ENCODE data around the gene GSC2. TPM values are rescaled to one million over a fixed set of nuclear protein-coding genes. Genes with fewer than 3 reads are reported as not detected.

The GSC2 gene
- total and polyA plus RNA-seq, 2 of the 8 experiments (the other 6 are each of a cell fraction or from before 2014, with no cell fraction given) = 0.17 to 0.48 TPM

- 94% methylated on average over 8 of the region's 8 CpGs; no CpG with 5 or more reads in 1 of the 2 experiments for WGBS, 2 experiments (ENCODE audit: extremely low coverage in 1 of 2, insufficient coverage in 1 of 2, insufficient read length in 1 of 2, insufficient replicate concordance in 2 of 2, low coverage in 1 of 2, low lambda C conversion rate in 2 of 2, missing lambda C conversion rate in 1 of 2)
- no peak overlapping the region for H2BK5ac ChIP-seq (ENCODE audit: low read depth, low read length)
- TF ChIP-seq MAX (IDR thresholded peaks at IDR 0.05) (no peak), TAF1 (IDR thresholded peaks at IDR 0.05; ENCODE audit: low read depth, low read length) (no peak), RBBP5 (IDR thresholded peaks at IDR 0.05; ENCODE audit: borderline replicate concordance, low read depth, low read length) (no peak), CBX5 (IDR thresholded peaks at IDR 0.05; ENCODE audit: low read depth, low read length) (no peak), ATF3 (IDR thresholded peaks at IDR 0.05; ENCODE audit: insufficient read depth, low read depth, low read length) (no peak), BCL11A (IDR thresholded peaks at IDR 0.05; ENCODE audit: low read depth in 2 of 2, low read length in 2 of 2) (no peak)
These were observed 44.6 kb downstream of the GSC2 start for GRCh38 chr22:19105456-19105855.

More at GRCh38 chr22:19105456-19105855, 44.6 kb downstream of the GSC2 start:
- Histone ChIP-seq H4K20me1 (replicated peaks in 1 of 2; ENCODE audit: control insufficient read depth in 1 of 2, insufficient read depth in 2 of 2, low read length in 2 of 2) (peaks cover 22 to 38% of the 10 kb centered on the region in 2 experiments), H3K4me1 (replicated peaks in 1 of 4; ENCODE audit: control insufficient read depth in 3 of 4, insufficient read depth in 4 of 4, low read length in 3 of 4) (peaks cover 2 to 8% (median 5%) of the 10 kb centered on the region in 4 experiments; a peak in 6 of 7 replicates), H3K27me3 (replicated peaks in 1 of 4; ENCODE audit: control insufficient read depth in 3 of 4, extremely low read depth in 1 of 4, insufficient read depth in 3 of 4, low read length in 3 of 4) (no peaks in the 10 kb centered on the region; a peak in 1 of 7 replicates), H4K8ac (ENCODE audit: extremely low read depth, insufficient read depth, low read length) (no peak overlapping the region), H3K79me2 (ENCODE audit: control insufficient read depth in 1 of 2, insufficient read depth in 2 of 2, low read length in 2 of 2) (peaks cover 26 to 89% of the 10 kb centered on the region in 2 experiments), H3K4me3 (ENCODE audit: extremely low read depth in 1 of 4, insufficient read depth in 2 of 4, low read depth in 3 of 4, low read length in 4 of 4) (no peak overlapping the region), H3K14ac (ENCODE audit: insufficient read length) (no peak overlapping the region), H3K4ac (replicated peaks; ENCODE audit: insufficient read length, low read depth, low read length) (no peak overlapping the region), H3K4me2 (ENCODE audit: insufficient read depth in 1 of 2, low read depth in 2 of 2, low read length in 2 of 2) (no peak overlapping the region), H2BK120ac (replicated peaks; ENCODE audit: low read depth, low read length) (no peak overlapping the region), H3K36me3 (ENCODE audit: control insufficient read depth in 2 of 4, insufficient read depth in 4 of 4, low read length in 3 of 4) (no peaks in the 10 kb centered on the region), H4K5ac (ENCODE audit: insufficient read length, low read depth, low read length) (no peak overlapping the region), H2AFZ (ENCODE audit: low read length) (no peak overlapping the region), H3K18ac (ENCODE audit: extremely low read depth, low read length) (no peak overlapping the region), H2BK20ac (ENCODE audit: low read length) (no peak overlapping the region), H3K9ac (replicated peaks in 1 of 4; ENCODE audit: extremely low read depth in 1 of 4, low read depth in 3 of 4, low read length in 3 of 4) (no peak overlapping the region), H3K23ac (ENCODE audit: insufficient read length) (no peak overlapping the region), H3K27ac (ENCODE audit: low read depth, low read length) (no peak overlapping the region), H4K91ac (replicated peaks; ENCODE audit: insufficient read length, low read length) (no peak overlapping the region), H3K23me2 (ENCODE audit: low read depth, low read length) (no peaks in the 10 kb centered on the region), H3K9me3 (ENCODE audit: insufficient read depth in 2 of 2, low read depth in 1 of 2, low read length in 1 of 2) (no peaks in the 10 kb centered on the region), H3K79me1 (ENCODE audit: low read depth, low read length) (peaks cover 15% of the 10 kb centered on the region), H2AK5ac (ENCODE audit: low read depth, low read length) (no peak overlapping the region), H2BK12ac (ENCODE audit: low read depth, low read length) (no peak overlapping the region), H2BK15ac (ENCODE audit: low read length) (no peak overlapping the region), H3K56ac (replicated peaks; ENCODE audit: insufficient read length, low read depth, low read length) (no peak overlapping the region)
- no peak for DNase-seq (ENCODE audit: low read depth in 1 of 2, low spot score in 2 of 2)
- no peak for FAIRE-seq
- POLR2A ChIA-PET (ENCODE audit: partially characterized antibody) = no interaction called here
- CTCF ChIA-PET (ENCODE audit: partially characterized antibody) = interaction anchor here (0.9 to 1.4 kb wide), 5 partner anchors 10 to 49 kb away, joined by 3 to 9 read pairs (median 3); partner anchors contain the start of gene DGCR2

Data from H1 (cell line).